Loucy (cell line): ENCODE results near the gene CFAP100.

Experiments used
- CTCF ChIP-seq: fragments of 200-600 bp; sonication (generic); conservative IDR thresholded peaks from 2 replicates; pipeline ENCODE4 v1.5.1; 2014; ENCODE audit warnings: mild to moderate bottlenecking, antibody characterized with exemption, low read length
- EZH2phosphoT487 ChIP-seq: fragments of 200-600 bp; IDR thresholded peaks from 2 replicates; pipeline ENCODE4 v1.6.1; 2018; ENCODE audit warnings: antibody characterized with exemption, mild to moderate bottlenecking, moderate library complexity, borderline replicate concordance

GRCh38 chr3:126459763-126460127, 65.0 kb downstream of the CFAP100 start:
- no peak for TF ChIP-seq CTCF
- TF ChIP-seq EZH2phosphoT487: no peak
